IMR-90 (cell line): ENCODE results near the gene RGS12. TPM values are rescaled to one million over a fixed set of nuclear protein-coding genes. Genes with fewer than 3 reads are reported as not detected.

Experiments used
- ATAC-seq: fragments of 200-7000 bp; cut with Tn5 transposase; 2 replicates; pipeline ENCODE4 v1.9.1; 2020; ENCODE audit warnings: low read depth, mild to moderate bottlenecking, moderate library complexity
- BruUV-seq: library from RNA; stranded (reverse); fragments of 400-500 nt; replicated peaks from 2 replicates; lab custom pipeline; 2021; lab: Mats Ljungman, UMichigan
- CTCF ChIA-PET: fragments of 300-600 bp; formaldehyde crosslinking; extraction: SDS; loops from one replicate; lab custom pipeline; 2021; ENCODE audit warnings: antibody characterized with exemption; lab: Yijun Ruan, JAX
- POLR2A ChIA-PET: fragments of 300-600 bp; sonication (Branson Sonifier 250); formaldehyde crosslinking; loops from one replicate; lab custom pipeline; 2022; ENCODE audit warnings: antibody characterized with exemption; ENCODE audit not compliant: unreplicated experiment; lab: Charles Lee
- DNase-seq: peaks from one replicate; pipeline ENCODE4 v3.0.0; 2013
- H2AFZ ChIP-seq: replicated peaks from 2 replicates; pipeline ENCODE3; 2013; ENCODE audit warnings: low read length, mild to moderate bottlenecking; ENCODE audit not compliant: poor library complexity
- H2AK5ac ChIP-seq: 2 replicates; pipeline ENCODE4 v1.6.1; 2013; ENCODE audit warnings: low read depth, low read length, inconsistent platforms
- H2AK9ac ChIP-seq: replicated peaks from 2 replicates; pipeline ENCODE3; 2013; ENCODE audit warnings: mild to moderate bottlenecking, low read depth, low read length, moderate library complexity; ENCODE audit not compliant: poor library complexity
- H2BK120ac ChIP-seq: 2 replicates; pipeline ENCODE4 v1.6.1; 2013; ENCODE audit warnings: low read depth, low read length, inconsistent platforms
- H2BK15ac ChIP-seq: 3 replicates; pipeline ENCODE4 v1.6.1; 2013; ENCODE audit warnings: low read depth, low read length, inconsistent platforms
- H2BK20ac ChIP-seq: 2 replicates; pipeline ENCODE4 v1.6.1; 2013; ENCODE audit warnings: low read depth, mild to moderate bottlenecking, inconsistent platforms, low read length, moderate library complexity
- H2BK5ac ChIP-seq: 2 replicates; pipeline ENCODE4 v1.6.1; 2013; ENCODE audit warnings: mild to moderate bottlenecking, low read depth, low read length, inconsistent platforms; ENCODE audit not compliant: poor library complexity, severe bottlenecking
- H3K14ac ChIP-seq: replicated peaks from 2 replicates; pipeline ENCODE4 v1.6.1; 2013; ENCODE audit warnings: low read depth, low read length, inconsistent platforms
- H3K18ac ChIP-seq: 2 replicates; pipeline ENCODE4 v1.6.1; 2013; ENCODE audit warnings: low read depth, low read length, control low read depth
- H3K23ac ChIP-seq: 2 replicates; pipeline ENCODE4 v1.6.1; 2013; ENCODE audit warnings: low read depth, low read length, inconsistent platforms
- H3K27ac ChIP-seq: 2 replicates; pipeline ENCODE4 v1.5.1; 2013; ENCODE audit warnings: mild to moderate bottlenecking, control low read depth, low read length; ENCODE audit not compliant: insufficient read depth
- H3K27me3 ChIP-seq: 2 replicates; pipeline ENCODE4 v1.6.1; 2013; ENCODE audit warnings: low read length; ENCODE audit not compliant: control insufficient read depth, insufficient read depth
- H3K36me3 ChIP-seq: 2 replicates; pipeline ENCODE4 v1.6.1; 2013; ENCODE audit warnings: low read length, mixed read lengths; ENCODE audit not compliant: control insufficient read depth, insufficient read depth
- H3K4ac ChIP-seq: 2 replicates; pipeline ENCODE4 v1.6.1; 2013; ENCODE audit warnings: low read depth, low read length, inconsistent platforms
- H3K4me1 ChIP-seq: 2 replicates; pipeline ENCODE4 v1.6.1; 2013; ENCODE audit warnings: low read length, mixed read lengths; ENCODE audit not compliant: control insufficient read depth, insufficient read depth
- H3K4me2 ChIP-seq: 2 replicates; pipeline ENCODE4 v1.6.1; 2013; ENCODE audit warnings: low read depth, mild to moderate bottlenecking, control low read depth, low read length, moderate library complexity
- H3K4me3 ChIP-seq: 2 replicates; pipeline ENCODE4 v1.5.1; 2013; ENCODE audit warnings: low read depth, mild to moderate bottlenecking, control low read depth, low read length, moderate library complexity; ENCODE audit not compliant: insufficient read depth
- H3K56ac ChIP-seq: 2 replicates; pipeline ENCODE4 v1.6.1; 2013; ENCODE audit warnings: low read length, inconsistent platforms; ENCODE audit not compliant: insufficient read depth; ENCODE audit errors: extremely low read depth
- H3K79me1 ChIP-seq, 2 experiments: 2 replicates each; pipeline ENCODE4 v1.6.1; 2013; ENCODE audit warnings: low read length in 2 of 2, inconsistent platforms in 1 of 2, low read depth in 1 of 2
- H3K9ac ChIP-seq: 2 replicates; pipeline ENCODE4 v1.6.1; 2013; ENCODE audit warnings: low read depth, low read length, control low read depth
- H3K9me1 ChIP-seq: 2 replicates; pipeline ENCODE4 v1.6.1; 2013; ENCODE audit warnings: low read length, inconsistent platforms; ENCODE audit not compliant: insufficient read depth
- H3K9me3 ChIP-seq: 2 replicates; pipeline ENCODE4 v1.6.1; 2013; ENCODE audit warnings: low read length; ENCODE audit not compliant: control insufficient read depth, insufficient read depth
- H4K20me1 ChIP-seq: 2 replicates; pipeline ENCODE4 v1.6.1; 2013; ENCODE audit warnings: low read length, inconsistent platforms; ENCODE audit not compliant: insufficient read depth
- H4K5ac ChIP-seq: 2 replicates; pipeline ENCODE4 v1.6.1; 2013; ENCODE audit warnings: mild to moderate bottlenecking, low read depth, low read length, control low read depth
- H4K8ac ChIP-seq, 2 experiments: 2 replicates each; pipeline ENCODE4 v1.6.1; 2013; ENCODE audit warnings: low read depth in 2 of 2, low read length in 2 of 2, control low read depth in 1 of 2, inconsistent platforms in 1 of 2
- H4K91ac ChIP-seq: 2 replicates; pipeline ENCODE4 v1.6.1; 2013; ENCODE audit warnings: low read depth, low read length, inconsistent platforms; ENCODE audit not compliant: insufficient read depth
- BHLHE40 ChIP-seq: fragments of 150-350 bp; IDR thresholded peaks from 2 replicates; pipeline ENCODE4 v1.6.1; 2016; ENCODE audit warnings: mild to moderate bottlenecking, low read depth, low read length
- CHD1 ChIP-seq: IDR thresholded peaks from 2 replicates; pipeline ENCODE4 v1.6.1; 2012; ENCODE audit warnings: low read depth, low read length, improper control_type of control experiment
- ELK1 ChIP-seq: fragments of 150-350 bp; IDR thresholded peaks from 2 replicates; pipeline ENCODE4 v1.6.1; 2016; ENCODE audit warnings: low read depth, mild to moderate bottlenecking, low read length, moderate library complexity, borderline replicate concordance
- FOS ChIP-seq: fragments of 150-350 bp; IDR thresholded peaks from 2 replicates; pipeline ENCODE4 v1.6.1; 2016; ENCODE audit warnings: low read depth, low read length
- MAFK ChIP-seq: IDR thresholded peaks from 2 replicates; pipeline ENCODE4 v1.6.1; 2012; ENCODE audit warnings: low read depth, low read length, improper control_type of control experiment
- MAZ ChIP-seq: IDR thresholded peaks from 2 replicates; pipeline ENCODE4 v1.6.1; 2012; ENCODE audit warnings: low read depth, mild to moderate bottlenecking, low read length, improper control_type of control experiment, moderate library complexity, borderline replicate concordance
- MXI1 ChIP-seq: IDR thresholded peaks from 2 replicates; pipeline ENCODE4 v1.6.1; 2012; ENCODE audit warnings: low read depth, mild to moderate bottlenecking, low read length, moderate library complexity, borderline replicate concordance
- NFE2L2 ChIP-seq: fragments of 150-350 bp; IDR thresholded peaks from 2 replicates; pipeline ENCODE4 v1.6.1; 2016; ENCODE audit warnings: low read depth, mild to moderate bottlenecking, low read length
- POLR2A ChIP-seq: IDR thresholded peaks from 2 replicates; pipeline ENCODE4 v1.6.1; 2012; ENCODE audit warnings: mild to moderate bottlenecking, low read depth, low read length
- RCOR1 ChIP-seq: IDR thresholded peaks from 2 replicates; pipeline ENCODE4 v1.6.1; 2012; ENCODE audit warnings: mild to moderate bottlenecking, low read length, improper control_type of control experiment; ENCODE audit not compliant: insufficient replicate concordance
- RFX5 ChIP-seq: IDR thresholded peaks from 2 replicates; pipeline ENCODE4 v1.8.0; 2012; ENCODE audit warnings: low read depth, mild to moderate bottlenecking, low read length, moderate library complexity
- SMC3 ChIP-seq: fragments of 150-350 bp; IDR thresholded peaks from 2 replicates; pipeline ENCODE4 v1.6.1; 2016; ENCODE audit warnings: low read depth, mild to moderate bottlenecking, antibody characterized with exemption, low read length, moderate library complexity
- USF2 ChIP-seq: fragments of 150-350 bp; IDR thresholded peaks from 2 replicates; pipeline ENCODE4 v1.6.1; 2017; ENCODE audit warnings: mild to moderate bottlenecking, antibody characterized with exemption, low read length, low read depth
- WGBS, 2 experiments: methylation state at CpG; one replicate each; pipeline versions ENCODE4 v1.1.5 to v1.1.7; 2013; ENCODE audit warnings: missing lambda C conversion rate in 2 of 2; ENCODE audit not compliant: insufficient read length in 1 of 2; ENCODE audit errors: extremely low coverage in 2 of 2; 5-methylcytosine and 5-hydroxymethylcytosine counted together
- dilution Hi-C: fragments of 300-500 bp; cut with HindIII; formaldehyde crosslinking; loops from one replicate; pipeline ENCODE4 v1.14.3; 2018; ENCODE audit warnings: low sequenced_read_pairs; ENCODE audit not compliant: unreplicated experiment
- in situ Hi-C: fragments of 300-500 bp; cut with MboI; formaldehyde crosslinking; loops from 3 replicates; pipeline ENCODE4 v1.14.3; 2019; ENCODE audit warnings: low sequenced_read_pairs, inconsistent platforms, mixed read lengths
- intact Hi-C: fragments of 100-400 bp; cut with micrococcal nuclease; formaldehyde crosslinking; loops from 2 replicates; pipeline ENCODE4 v1.10.0; 2022
- polyA plus RNA-seq, 3 experiments: library from polyadenylated mRNA; depleted of rRNA; stranded (reverse); fragments of >200 nt; gene quantifications; 2 replicates each; pipeline ENCODE4 v1.2.3, GENCODE V29; 2012; ENCODE audit warnings: low replicate concordance in 1 of 3
- total RNA-seq: library from RNA; depleted of rRNA; stranded (reverse); fragments of >200 nt; gene quantifications from 2 replicates; pipeline ENCODE4 v1.2.3, GENCODE V29; 2012

The RGS12 gene
- total and polyA plus RNA-seq, 2 of the 4 experiments (the other 2 are of a cell fraction) = 11.8 to 12.0 TPM

GRCh38 chr4:3313556-3314228, 20.9 kb downstream of the RGS12 start:
- no peak overlapping the region for H3K9ac ChIP-seq
- intact Hi-C loops (no loop called here), in situ Hi-C loops (no loop called here), dilution Hi-C loops (no loop called here)
- no peak overlapping the region for H2BK15ac ChIP-seq
- no peak overlapping the region for H2BK120ac ChIP-seq
- H3K36me3 ChIP-seq = peaks cover 19% of the 10 kb centered on the region
- no peak overlapping the region for H4K91ac ChIP-seq
- H3K23ac ChIP-seq = no peak overlapping the region
- BruUV-seq = no TSS peak
- no peaks in the 10 kb centered on the region for H3K4me1 ChIP-seq
- H3K79me1 ChIP-seq = peaks cover 25 to 77% of the 10 kb centered on the region in 2 experiments
- no peak overlapping the region for H3K4me2 ChIP-seq
- H3K27ac ChIP-seq = no peak overlapping the region
- no peak overlapping the region for H3K14ac ChIP-seq
- H3K27me3 ChIP-seq = no peaks in the 10 kb centered on the region
- H2BK20ac ChIP-seq = no peak overlapping the region
- no peak overlapping the region for H3K56ac ChIP-seq
- DNase-seq (no peak), ATAC-seq (no peak)
- no peak overlapping the region for H3K4ac ChIP-seq
- H4K8ac ChIP-seq = no peak overlapping the region
- WGBS, 2 experiments = 93% methylated on average over 3 of the region's 16 CpGs; no CpG with 5 or more reads in 1 of the 2 experiments
- ChIA-PET POLR2A (no interaction called here), CTCF (no interaction called here)
- H2AK9ac ChIP-seq = no peak overlapping the region
- H2BK5ac ChIP-seq = no peak overlapping the region
- H3K18ac ChIP-seq = no peak overlapping the region
- H3K4me3 ChIP-seq = no peak overlapping the region
- H3K9me1 ChIP-seq = peaks cover 22% of the 10 kb centered on the region
- H4K20me1 ChIP-seq = peaks cover 37% of the 10 kb centered on the region
- H4K5ac ChIP-seq = no peak overlapping the region
- H3K9me3 ChIP-seq = no peaks in the 10 kb centered on the region
- no peak overlapping the region for H2AK5ac ChIP-seq
- no peak overlapping the region for H2AFZ ChIP-seq
- TF ChIP-seq FOS = no peak
- TF ChIP-seq POLR2A = no peak
- no peak for TF ChIP-seq USF2
- no peak for TF ChIP-seq MAZ
- TF ChIP-seq MXI1 = no peak
- no peak for TF ChIP-seq CHD1
- TF ChIP-seq RFX5 = no peak
- TF ChIP-seq BHLHE40 = no peak
- no peak for TF ChIP-seq MAFK
- TF ChIP-seq SMC3 = no peak
- TF ChIP-seq ELK1 = no peak
- TF ChIP-seq RCOR1 = no peak
- TF ChIP-seq NFE2L2 = no peak
